Psoas muscle (tissue), 8 donors: ENCODE measurements around the gene EPB41L4A. TPM values are rescaled to one million over a fixed set of nuclear protein-coding genes. Genes with fewer than 3 reads are reported as not detected.

Source experiments
- ATAC-seq, 4 donors: fragments of 200-7000 bp; cut with Tn5 transposase; one replicate each; pipeline ENCODE4 v1.9.1; 2020; ENCODE audit warnings: moderate library complexity in 3 of 4, mild to moderate bottlenecking in 2 of 4
- DNase-seq, 2 donors: peaks; one replicate each; pipeline ENCODE4 v3.0.0-alpha.2; 2020
- H3K27ac ChIP-seq: fragments of 200-600 bp; one replicate; pipeline ENCODE4 v1.8.0; 2022
- H3K27me3 ChIP-seq, 3 donors: fragments of 200-600 bp in 1 of 3; one replicate each; pipeline versions ENCODE4 v1.6.1 to v1.8.0; 2013 to 2022; ENCODE audit warnings: low read length in 2 of 3, mild to moderate bottlenecking in 2 of 3, moderate library complexity in 1 of 3; ENCODE audit not compliant: insufficient read depth in 3 of 3
- H3K36me3 ChIP-seq, 2 donors: fragments of 200-600 bp in 1 of 2; one replicate each; pipeline versions ENCODE4 v1.6.1 to v1.8.0; 2013 to 2022; ENCODE audit warnings: low read depth in 1 of 2, mild to moderate bottlenecking in 1 of 2, moderate library complexity in 1 of 2; ENCODE audit not compliant: insufficient read depth in 1 of 2
- H3K4me1 ChIP-seq: fragments of 200-600 bp; one replicate; pipeline ENCODE4 v1.8.0; 2022
- H3K4me3 ChIP-seq: fragments of 200-600 bp; one replicate; pipeline ENCODE4 v1.8.0; 2022; ENCODE audit warnings: mild to moderate bottlenecking
- H3K9me3 ChIP-seq: fragments of 200-600 bp; one replicate; pipeline ENCODE4 v1.8.0; 2022
- WGBS, 3 donors: extraction: QIAGEN DNeasy Blood & Tissue Kit; methylation state at CpG; one replicate each; pipeline versions ENCODE4 v1.1.6 to v1.1.7; 2013; 5-methylcytosine and 5-hydroxymethylcytosine counted together
- intact Hi-C, 2 donors: fragments of 100-400 bp; cut with DNase I; formaldehyde crosslinking; loops; one replicate each; pipeline versions ENCODE4 v1.11.0 to v1.14.2; 2022
- polyA plus RNA-seq, 3 donors: library from polyadenylated mRNA; stranded (reverse); fragments of 200-250 nt; gene quantifications; one replicate each; pipeline ENCODE4 v1.2.3, GENCODE V29; 2013
- total RNA-seq, 4 donors: library from RNA; stranded (reverse); fragmentation: NEBNext Ultra II Directional in 2 of 4; extraction: Animal tissue kit (Norgen Biotek cat#: 25700) in 2 of 4; gene quantifications; one replicate each; pipeline versions ENCODE4 v1.2.1 to v1.2.4, GENCODE V29; 2021 to 2023
- TF ChIP-seq, protein P1 (sequence below): fragments of 200-600 bp; IDR thresholded peaks from one replicate; pipeline ENCODE4 v1.8.0; 2022; ENCODE audit warnings: antibody characterized with exemption
- donor health status: healthy with polysubstance abuse.
- donor health status: DM: no; HTN: no; CAD: no; lungs with moderate emphysema.
- donor health status: Bipolar disorder and iron deficiency.
- donor health status: healthy.
- donor health status: DM: yes; HTN: yes; CAD: no.
- donor health status: DM: no; HTN: no; CAD: no.
- donor health status: DM: no; HTN: no; CAD: no.
- donor health status: DM: yes; HTN: yes; CAD: no.

EPB41L4A gene
- total and polyA plus RNA-seq, 7 donors, result 1.0 to 7.2 (median 1.9) TPM

DNA sequence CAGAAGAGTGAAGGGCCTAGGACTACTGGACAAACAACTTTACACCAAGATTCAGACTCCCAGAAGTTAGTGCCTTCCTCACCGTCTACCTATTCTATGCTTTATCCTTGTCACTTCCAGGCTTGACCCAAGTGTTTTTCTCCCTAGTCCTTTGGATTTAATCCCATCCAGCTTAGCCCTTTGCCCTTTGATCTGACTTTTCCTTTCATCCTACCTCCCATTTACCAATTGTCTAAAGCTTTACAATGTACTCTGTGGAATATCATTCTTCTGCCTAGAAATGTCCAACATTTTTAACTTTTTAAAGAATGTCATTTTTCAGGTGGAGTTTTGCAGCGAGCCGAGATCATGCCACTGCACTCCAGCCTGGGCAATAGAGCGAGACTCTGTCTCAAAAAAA, 292.1 kb downstream of the EPB41L4A start:
- H3K27me3 ChIP-seq, result no peaks in the 10 kb centered on the region
- DNase-seq, result no peak
- WGBS, 3 donors, result 92 to 98% (median 94%) methylated on average over 4 of the region's 4 CpGs
- intact Hi-C loops, result no loop called here
- no peak for ATAC-seq
- H3K36me3 ChIP-seq, result no peaks in the 10 kb centered on the region
- TF ChIP-seq, protein P1, sequence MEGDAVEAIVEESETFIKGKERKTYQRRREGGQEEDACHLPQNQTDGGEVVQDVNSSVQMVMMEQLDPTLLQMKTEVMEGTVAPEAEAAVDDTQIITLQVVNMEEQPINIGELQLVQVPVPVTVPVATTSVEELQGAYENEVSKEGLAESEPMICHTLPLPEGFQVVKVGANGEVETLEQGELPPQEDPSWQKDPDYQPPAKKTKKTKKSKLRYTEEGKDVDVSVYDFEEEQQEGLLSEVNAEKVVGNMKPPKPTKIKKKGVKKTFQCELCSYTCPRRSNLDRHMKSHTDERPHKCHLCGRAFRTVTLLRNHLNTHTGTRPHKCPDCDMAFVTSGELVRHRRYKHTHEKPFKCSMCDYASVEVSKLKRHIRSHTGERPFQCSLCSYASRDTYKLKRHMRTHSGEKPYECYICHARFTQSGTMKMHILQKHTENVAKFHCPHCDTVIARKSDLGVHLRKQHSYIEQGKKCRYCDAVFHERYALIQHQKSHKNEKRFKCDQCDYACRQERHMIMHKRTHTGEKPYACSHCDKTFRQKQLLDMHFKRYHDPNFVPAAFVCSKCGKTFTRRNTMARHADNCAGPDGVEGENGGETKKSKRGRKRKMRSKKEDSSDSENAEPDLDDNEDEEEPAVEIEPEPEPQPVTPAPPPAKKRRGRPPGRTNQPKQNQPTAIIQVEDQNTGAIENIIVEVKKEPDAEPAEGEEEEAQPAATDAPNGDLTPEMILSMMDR, result no peak
- no peaks in the 10 kb centered on the region for H3K4me1 ChIP-seq
- no peak overlapping the region for H3K4me3 ChIP-seq
- no peaks in the 10 kb centered on the region for H3K9me3 ChIP-seq
- H3K27ac ChIP-seq, result no peak overlapping the region

DNA sequence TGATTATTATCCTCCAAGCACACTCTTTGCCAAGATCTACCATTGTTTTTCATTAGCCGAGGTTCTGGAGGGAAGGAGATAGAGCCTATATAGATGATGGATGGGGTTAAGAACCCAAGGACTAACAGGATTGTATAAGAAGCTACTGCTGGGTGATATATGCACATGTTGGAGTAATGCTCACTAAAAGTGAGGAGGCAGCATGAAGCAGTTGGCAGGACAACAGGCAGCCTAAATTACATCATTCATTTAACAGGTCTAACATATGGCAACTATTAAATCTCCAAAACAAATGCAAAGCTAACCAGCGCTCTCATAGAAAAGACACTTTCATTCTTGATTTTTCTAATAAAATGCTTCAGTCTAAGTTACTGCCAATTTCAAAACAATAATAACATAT, 293.2 kb downstream of the EPB41L4A start:
- Histone ChIP-seq H3K4me3 (no peak overlapping the region), H3K4me1 (no peaks in the 10 kb centered on the region), H3K27me3 (no peaks in the 10 kb centered on the region), H3K36me3 (no peaks in the 10 kb centered on the region), H3K9me3 (no peaks in the 10 kb centered on the region), H3K27ac (no peak overlapping the region)
- DNase-seq (no peak), ATAC-seq (no peak)
- TF ChIP-seq, protein P1, result no peak
- intact Hi-C loops, result no loop called here
- WGBS, 3 donors, result 84 to 92% (median 88%) methylated on average over 2 of the region's 2 CpGs

DNA sequence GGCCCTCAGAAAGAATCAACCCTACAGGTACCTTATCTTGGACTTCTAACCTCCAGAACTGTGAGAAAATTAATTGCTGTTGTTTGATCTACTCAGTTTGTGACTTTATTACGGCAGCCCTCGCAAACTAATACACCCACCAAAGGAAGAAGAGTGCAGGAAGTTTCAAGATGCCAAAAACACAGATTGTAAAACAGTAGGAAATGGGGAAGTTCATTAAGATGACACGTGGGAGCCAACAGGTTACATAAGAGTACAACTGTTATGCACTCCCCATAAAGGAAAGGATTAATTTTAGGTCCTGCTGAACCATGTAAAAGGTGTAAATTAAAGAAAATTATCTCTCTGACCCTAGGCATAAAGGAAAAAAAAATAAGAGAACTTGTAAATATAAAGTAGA, 294.3 kb downstream of the EPB41L4A start:
- intact Hi-C loops, result no loop called here
- TF ChIP-seq, protein P1, result no peak
- no peak for DNase-seq
- H3K9me3 ChIP-seq, result no peaks in the 10 kb centered on the region
- no peak overlapping the region for H3K27ac ChIP-seq
- no peaks in the 10 kb centered on the region for H3K27me3 ChIP-seq
- no peak overlapping the region for H3K4me3 ChIP-seq
- ATAC-seq, result no peak
- no peaks in the 10 kb centered on the region for H3K4me1 ChIP-seq
- WGBS, 3 donors, result 60 to 65% (median 64%) methylated on average over 3 of the region's 3 CpGs
- H3K36me3 ChIP-seq, result no peaks in the 10 kb centered on the region

DNA sequence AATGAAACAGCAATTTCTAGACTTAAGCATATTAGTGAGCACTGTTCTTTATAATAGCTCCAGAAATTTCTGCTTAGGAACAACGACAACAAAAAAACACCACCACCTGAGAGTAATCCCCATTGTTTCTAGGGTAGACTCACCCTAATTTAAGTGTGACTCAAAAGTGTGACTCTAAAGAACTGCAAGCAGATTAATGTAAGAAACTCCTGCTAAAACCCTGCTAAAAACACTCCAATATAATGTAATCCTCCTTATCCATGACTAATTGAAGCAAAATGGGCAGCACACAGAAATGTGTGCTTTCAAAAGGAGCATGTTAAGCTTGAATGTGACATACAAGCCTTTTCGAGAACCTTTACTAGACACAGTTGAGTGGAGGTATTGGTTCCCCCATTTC, 296.0 kb downstream of the EPB41L4A start:
- intact Hi-C loops, result no loop called here
- TF ChIP-seq, protein P1, result no peak

DNA sequence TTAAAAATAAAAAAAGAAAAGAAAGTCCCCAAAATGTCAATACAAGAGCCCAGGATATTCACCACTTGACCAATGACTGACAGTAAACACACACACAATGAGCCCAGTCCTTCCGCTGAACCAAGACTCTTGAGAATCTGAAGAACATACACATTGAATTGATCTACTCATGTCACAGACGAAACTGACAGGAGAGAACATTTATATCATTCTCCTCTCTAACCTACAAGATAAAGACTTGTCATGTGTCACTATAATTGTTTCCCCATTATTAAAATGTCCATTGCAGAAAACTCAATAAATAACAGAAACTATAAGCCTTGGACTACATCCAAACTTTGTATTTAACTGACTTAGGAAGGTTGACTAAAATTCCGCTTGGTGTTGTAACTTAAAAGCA, 296.7 kb downstream of the EPB41L4A start:
- Histone ChIP-seq H3K9me3 (no peaks in the 10 kb centered on the region), H3K36me3 (no peaks in the 10 kb centered on the region), H3K27ac (no peak overlapping the region), H3K4me1 (no peaks in the 10 kb centered on the region), H3K27me3 (no peaks in the 10 kb centered on the region), H3K4me3 (no peak overlapping the region)
- WGBS, 3 donors, result 95 to 97% (median 96%) methylated on average over 3 of the region's 3 CpGs
- TF ChIP-seq, protein P1, result no peak
- ATAC-seq (no peak), DNase-seq (no peak)
- intact Hi-C loops, result no loop called here

More for the DNA sequence above, 296.0 kb downstream of the EPB41L4A start:
- H3K27me3 ChIP-seq, result no peaks in the 10 kb centered on the region
- WGBS, 3 donors, result 29 to 45% (median 43%) methylated on average over 2 of the region's 2 CpGs
- no peaks in the 10 kb centered on the region for H3K36me3 ChIP-seq
- no peaks in the 10 kb centered on the region for H3K9me3 ChIP-seq
- DNase-seq (no peak), ATAC-seq (no peak)
- no peak overlapping the region for H3K27ac ChIP-seq
- no peak overlapping the region for H3K4me3 ChIP-seq
- H3K4me1 ChIP-seq, result no peaks in the 10 kb centered on the region
